Stomach smooth muscle (tissue), 2 donors: Measurements from ENCODE around the gene MAP4K2.
A peak's percentile ranks its signal among the peaks of the same experiment; 100 is the strongest.

ENCODE experiments used
- H3K27ac ChIP-seq: one replicate; pipeline ENCODE4 v1.7.0; 2013; ENCODE audit warnings: mild to moderate bottlenecking, low read length, inconsistent platforms
- H3K27me3 ChIP-seq, 2 donors: one replicate each; pipeline ENCODE4 v1.7.0; 2013; ENCODE audit warnings: low read length in 2 of 2; ENCODE audit not compliant: insufficient read depth in 2 of 2, control insufficient read depth in 1 of 2
- H3K36me3 ChIP-seq, 2 donors: one replicate each; pipeline ENCODE4 v1.7.0; 2013; ENCODE audit warnings: low read length in 2 of 2; ENCODE audit not compliant: control insufficient read depth in 2 of 2, insufficient read depth in 2 of 2
- H3K4me1 ChIP-seq: one replicate; pipeline ENCODE4 v1.7.0; 2013; ENCODE audit warnings: low read length; ENCODE audit not compliant: control insufficient read depth, insufficient read depth
- H3K4me3 ChIP-seq, 2 donors: one replicate each; pipeline ENCODE4 v1.7.0; 2013; ENCODE audit warnings: low read length in 2 of 2
- H3K9ac ChIP-seq, 2 donors: one replicate each; pipeline ENCODE4 v1.7.0; 2013; ENCODE audit warnings: low read length in 2 of 2, mild to moderate bottlenecking in 1 of 2
- H3K9me3 ChIP-seq, 2 donors: one replicate each; pipeline ENCODE4 v1.7.0; 2013; ENCODE audit warnings: low read length in 2 of 2; ENCODE audit not compliant: control insufficient read depth in 2 of 2
- donor health status: healthy.
- donor health status: Pancreatic carcinoma.

MAP4K2 gene

DNA sequence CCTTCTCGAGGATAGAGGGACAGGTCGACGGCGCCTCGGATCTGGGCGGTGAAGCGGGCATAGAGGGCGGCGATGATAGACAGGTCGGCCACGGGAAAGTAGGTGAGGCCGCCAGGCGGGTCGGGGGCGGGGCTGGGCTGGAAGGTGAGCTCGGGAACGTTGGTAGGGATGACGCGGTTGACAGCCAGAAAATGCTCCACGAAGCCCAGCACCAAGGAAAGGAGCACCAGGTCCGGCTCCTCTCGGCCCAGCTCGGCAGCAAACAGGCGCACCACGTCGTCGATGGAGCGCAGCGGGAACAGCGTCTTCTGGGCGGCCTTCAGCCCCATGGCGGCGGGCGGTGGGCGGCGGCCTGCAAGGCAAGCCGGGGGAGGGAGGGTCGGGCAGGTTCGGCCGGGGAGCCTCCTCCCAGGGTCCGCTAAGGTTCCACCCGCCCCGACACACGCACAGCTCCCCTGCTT, 6.8 kb upstream of the MAP4K2 start:
- H3K9me3 ChIP-seq = no peaks in the 10 kb centered on the region
- no peaks in the 10 kb centered on the region for H3K27me3 ChIP-seq
- peak overlapping the region; percentile 61 to 71 for H3K9ac ChIP-seq
- peak overlapping the region; percentile 24 for H3K27ac ChIP-seq
- H3K4me3 ChIP-seq = peak overlapping the region; percentile 62 to 79
- H3K4me1 ChIP-seq = peaks cover 18% of the 10 kb centered on the region
- H3K36me3 ChIP-seq = peaks cover 15 to 17% of the 10 kb centered on the region in 2 donors

DNA sequence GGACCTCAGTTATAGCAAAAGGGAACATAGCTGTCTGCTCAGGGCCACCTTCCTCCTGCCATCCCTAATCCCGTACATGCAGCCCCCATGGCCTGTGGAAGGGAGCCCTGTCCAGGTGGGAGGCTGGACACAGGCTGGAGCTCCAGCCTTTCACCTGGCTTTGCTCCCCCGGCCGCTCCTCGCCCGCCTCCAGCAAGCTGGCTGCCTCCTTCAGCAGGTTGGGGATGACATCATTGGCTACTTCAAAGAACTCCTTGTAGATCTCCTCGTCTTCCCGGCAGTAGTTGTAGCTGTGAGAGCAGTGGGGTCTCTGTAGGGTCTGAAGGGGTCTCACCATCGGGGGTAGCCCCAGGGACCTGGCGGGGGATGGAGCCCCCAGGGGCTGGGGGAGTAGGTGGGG, 2.5 kb upstream of the MAP4K2 start:
- Histone ChIP-seq H3K4me1 (peaks cover 40% of the 10 kb centered on the region), H3K27me3 (no peaks in the 10 kb centered on the region), H3K9me3 (no peaks in the 10 kb centered on the region)

DNA sequence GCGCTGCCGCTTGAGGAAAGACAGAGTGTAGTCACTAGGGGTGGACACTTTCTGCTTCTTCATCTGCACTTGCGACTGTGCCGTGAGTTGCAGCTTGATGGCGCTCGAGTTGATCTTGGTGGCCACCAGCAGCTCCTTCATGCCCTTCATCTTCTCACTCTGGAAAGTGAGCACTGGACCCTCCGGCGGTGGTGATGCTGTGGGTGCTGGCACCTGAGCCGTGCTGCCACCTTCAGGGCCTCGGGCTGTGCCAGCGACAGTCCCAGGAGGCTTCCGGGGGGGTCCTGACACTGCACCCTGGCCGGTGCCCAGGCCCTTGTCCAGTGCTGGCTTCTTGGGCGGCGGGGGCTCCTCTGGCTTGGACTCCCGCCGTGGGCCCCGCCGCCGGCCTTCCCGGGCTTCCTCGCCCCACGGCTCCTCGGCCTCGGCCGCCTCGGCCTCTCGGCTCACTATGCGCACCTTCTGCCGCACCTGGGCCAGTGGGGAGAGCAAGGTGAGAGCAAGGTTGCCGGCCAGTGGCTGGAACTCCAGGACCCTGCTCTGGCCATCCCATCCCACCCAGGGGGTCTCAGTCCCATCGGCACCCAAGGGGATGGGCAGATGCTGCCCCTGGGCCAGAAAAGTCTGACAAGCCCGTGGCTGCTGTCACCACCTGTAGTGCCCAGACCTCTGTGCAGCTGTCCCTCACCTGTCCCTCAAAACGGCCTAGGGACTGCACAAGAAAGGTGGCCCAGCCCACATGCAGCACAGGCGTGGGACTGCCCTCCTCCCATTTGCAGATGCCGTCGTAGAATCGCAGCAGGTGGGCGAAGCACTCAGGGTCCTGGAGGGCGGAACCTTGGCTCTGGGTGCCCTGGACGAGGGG, 1.6 kb upstream of the MAP4K2 start:
- no peaks in the 10 kb centered on the region for H3K27me3 ChIP-seq
- H3K9ac ChIP-seq = peak overlapping the region; percentile 77 to 80
- H3K36me3 ChIP-seq = peaks cover 17 to 20% of the 10 kb centered on the region in 2 donors
- H3K4me3 ChIP-seq = peak overlapping the region in 1 of 2 donors; percentile 73
- H3K4me1 ChIP-seq = peaks cover 33% of the 10 kb centered on the region
- H3K9me3 ChIP-seq = no peaks in the 10 kb centered on the region
- peak overlapping the region; percentile 82 for H3K27ac ChIP-seq

More for the DNA sequence above, 2.5 kb upstream of the MAP4K2 start:
- H3K4me3 ChIP-seq = no peak overlapping the region
- no peak overlapping the region for H3K27ac ChIP-seq
- peaks cover 16 to 17% of the 10 kb centered on the region in 2 donors for H3K36me3 ChIP-seq
- no peak overlapping the region for H3K9ac ChIP-seq

DNA sequence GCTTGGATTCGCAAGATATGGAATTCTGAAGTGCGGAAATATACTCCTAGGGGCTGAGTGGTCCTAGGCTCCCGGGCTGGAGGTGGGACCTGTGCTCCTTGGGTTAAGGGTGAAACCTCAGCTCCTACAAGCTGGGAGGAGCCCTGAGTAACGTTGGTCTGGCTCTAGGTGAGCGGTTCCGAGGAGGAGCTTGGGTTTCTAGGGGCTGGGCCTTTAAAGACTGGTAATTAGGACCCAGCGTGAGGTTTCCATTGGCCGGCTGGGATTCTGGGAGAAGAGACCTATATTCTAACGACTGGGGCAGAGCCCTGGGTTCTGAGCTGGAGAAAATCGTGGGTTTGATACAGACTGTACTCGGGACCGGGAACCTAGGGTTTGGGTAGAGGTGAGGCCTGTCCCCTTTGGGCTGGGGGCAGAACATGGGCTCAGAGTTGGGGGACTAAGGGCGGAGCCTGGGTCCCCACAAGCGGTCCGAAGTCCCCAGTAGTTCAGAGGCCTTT, 882 bp upstream of the MAP4K2 start:
- H3K27ac ChIP-seq = peak overlapping the region; percentile 82
- no peaks in the 10 kb centered on the region for H3K9me3 ChIP-seq
- peak overlapping the region; percentile 77 to 80 for H3K9ac ChIP-seq
- peaks cover 27% of the 10 kb centered on the region for H3K4me1 ChIP-seq
- peaks cover 17 to 24% of the 10 kb centered on the region in 2 donors for H3K36me3 ChIP-seq
- H3K27me3 ChIP-seq = no peaks in the 10 kb centered on the region
- H3K4me3 ChIP-seq = peak overlapping the region; percentile 73 to 81

DNA sequence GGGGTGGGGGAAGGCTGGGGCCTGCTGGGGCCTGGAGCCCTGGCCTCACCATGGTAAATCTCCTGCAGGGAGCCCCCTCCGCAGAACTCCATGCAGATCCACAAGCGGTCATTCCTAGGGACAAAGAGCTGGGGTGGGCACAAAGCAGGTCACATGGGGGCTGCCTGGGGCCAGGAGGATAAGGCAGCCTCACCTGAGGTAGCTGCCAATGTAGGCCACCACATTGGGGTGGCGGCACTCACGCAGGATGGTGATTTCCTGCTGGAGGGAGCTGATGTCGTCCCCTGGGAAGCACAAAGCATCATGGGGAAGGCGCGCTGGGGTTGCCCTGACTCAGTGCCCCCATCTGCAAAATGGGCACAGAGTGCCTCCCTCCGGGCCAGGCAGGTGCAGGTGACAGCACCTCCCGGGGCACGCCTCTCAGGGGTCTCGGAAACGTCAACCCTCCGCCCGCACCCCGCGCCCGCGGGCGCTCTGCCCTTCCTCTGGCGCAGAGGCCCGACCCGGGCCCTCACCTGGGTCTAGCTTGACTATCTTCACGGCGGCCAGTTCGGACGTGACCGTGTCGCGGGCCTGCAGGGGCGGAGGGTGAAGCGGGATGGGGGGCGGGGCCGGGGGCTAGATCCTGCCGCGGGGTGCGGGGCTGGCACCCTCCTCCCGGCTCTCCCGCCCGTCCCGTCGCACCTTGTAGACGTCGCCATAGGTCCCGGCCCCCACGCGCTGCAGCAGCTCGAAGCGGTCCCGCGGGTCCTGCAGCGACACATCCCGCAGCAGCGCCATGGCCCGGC, 450 bp downstream of the MAP4K2 start:
- Histone ChIP-seq H3K9me3 (no peaks in the 10 kb centered on the region), H3K4me1 (peaks cover 25% of the 10 kb centered on the region), H3K9ac (peak overlapping the region; percentile 31 to 55), H3K36me3 (peaks cover 17 to 27% of the 10 kb centered on the region in 2 donors), H3K27me3 (no peaks in the 10 kb centered on the region), H3K27ac (peak overlapping the region; percentile 58), H3K4me3 (peak overlapping the region; percentile 57 to 70)

DNA sequence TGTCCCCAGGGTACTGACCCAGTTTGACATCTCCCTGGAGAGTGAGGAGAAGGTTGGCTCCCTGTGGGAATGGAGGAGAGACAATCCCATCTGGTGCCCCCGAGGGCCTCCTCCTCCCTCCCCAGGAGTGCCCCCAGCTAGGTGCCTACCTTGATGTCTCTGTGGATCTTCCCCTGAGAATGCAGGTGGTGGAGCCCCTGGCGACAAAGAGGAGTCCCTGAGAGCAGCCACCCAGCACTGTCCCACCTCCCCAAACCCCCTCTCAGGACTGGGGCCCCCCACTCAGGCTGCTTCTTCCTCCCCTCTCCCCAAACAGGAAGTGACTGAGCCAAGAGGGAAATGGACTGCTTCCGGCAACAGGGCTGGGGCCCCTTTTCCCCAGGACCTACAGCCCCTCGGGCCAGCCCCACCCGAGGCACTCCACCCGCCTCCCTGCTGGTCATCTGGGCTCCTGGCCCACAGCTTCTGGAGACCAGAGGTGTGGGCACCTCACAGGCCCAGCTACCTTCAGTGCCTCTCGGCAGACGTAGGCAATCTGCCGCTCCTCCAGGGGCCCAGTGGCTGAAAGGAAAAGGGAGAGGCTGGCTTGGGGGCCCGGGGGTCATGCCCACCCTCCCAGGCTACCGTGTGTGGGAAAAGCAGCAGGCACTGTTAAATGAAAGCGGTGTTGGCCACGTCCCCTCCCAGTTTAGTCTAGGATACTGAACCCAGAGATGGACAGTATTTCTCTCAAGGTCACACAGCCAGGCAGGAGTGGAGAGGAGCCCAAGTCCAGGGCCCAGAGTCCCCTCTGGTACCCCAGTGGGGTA, 1.2 kb downstream of the MAP4K2 start:
- Histone ChIP-seq H3K27ac (peak overlapping the region; percentile 58), H3K4me1 (peaks cover 25% of the 10 kb centered on the region), H3K9ac (no peak overlapping the region), H3K36me3 (peaks cover 20 to 35% of the 10 kb centered on the region in 2 donors), H3K4me3 (peak overlapping the region in 1 of 2 donors; percentile 70), H3K9me3 (no peaks in the 10 kb centered on the region), H3K27me3 (no peaks in the 10 kb centered on the region)

DNA sequence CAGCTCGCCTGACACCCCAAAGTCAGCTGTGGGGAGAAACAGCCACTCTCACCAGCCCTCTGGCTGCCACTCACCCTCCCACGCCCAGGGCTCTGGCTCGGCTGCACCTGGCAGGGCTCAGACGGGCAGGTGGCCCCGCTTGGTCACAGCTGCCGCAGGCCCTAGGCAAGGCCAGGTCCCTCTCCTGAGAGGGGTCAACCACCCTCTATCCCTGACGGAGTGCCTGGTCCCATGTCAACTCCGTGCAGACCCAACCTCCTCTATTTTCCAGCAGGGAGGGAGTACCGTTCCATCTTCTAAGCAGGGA, 1.9 kb downstream of the MAP4K2 start:
- peaks cover 25% of the 10 kb centered on the region for H3K4me1 ChIP-seq
- H3K4me3 ChIP-seq = no peak overlapping the region
- H3K9ac ChIP-seq = no peak overlapping the region
- peak overlapping the region; percentile 58 for H3K27ac ChIP-seq
- H3K36me3 ChIP-seq = peaks cover 15 to 35% of the 10 kb centered on the region in 2 donors
- no peaks in the 10 kb centered on the region for H3K9me3 ChIP-seq
- no peaks in the 10 kb centered on the region for H3K27me3 ChIP-seq

DNA sequence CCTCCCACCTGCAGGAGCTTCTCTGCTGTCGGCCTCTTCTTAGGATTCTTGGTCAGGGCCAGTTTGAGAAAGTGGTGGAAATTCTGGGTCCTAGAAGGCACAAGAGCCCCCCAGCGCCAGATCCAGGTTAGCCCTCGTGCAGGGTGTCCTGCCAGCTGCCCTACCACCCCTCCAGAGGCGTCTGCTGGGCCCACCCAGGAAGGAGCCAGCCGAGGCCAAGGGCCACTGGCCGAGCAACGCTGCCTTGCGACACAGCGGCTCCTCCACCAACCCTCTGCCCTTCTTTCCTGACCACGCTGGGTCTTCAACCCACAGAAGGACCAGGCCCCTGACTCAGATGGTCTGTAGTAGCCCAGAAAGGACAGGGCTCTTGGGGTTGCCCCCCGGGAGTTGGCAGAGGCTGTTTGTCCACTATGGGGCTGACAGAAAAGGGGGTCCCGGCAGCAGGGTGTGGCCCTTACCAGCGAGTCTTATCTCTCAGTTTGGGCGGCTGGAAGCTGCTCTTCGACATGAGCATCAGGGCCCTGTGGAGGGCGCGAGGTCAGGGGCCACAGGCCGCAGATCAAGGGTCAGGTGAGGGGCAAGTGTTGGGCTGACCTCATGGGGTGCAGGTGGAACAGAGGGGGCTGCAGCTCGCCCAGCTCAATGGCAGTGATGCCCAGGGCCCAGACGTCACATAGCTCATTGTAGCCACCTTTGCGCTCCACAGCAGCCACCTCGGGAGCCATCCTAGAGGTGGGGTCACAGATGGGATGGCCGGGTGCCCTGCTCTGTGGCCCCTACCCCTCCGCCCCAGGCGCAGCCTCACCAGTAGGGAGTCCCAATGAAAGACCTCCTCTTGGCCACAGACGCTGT, 2.5 kb downstream of the MAP4K2 start:
- Histone ChIP-seq H3K4me3 (no peak overlapping the region), H3K4me1 (peaks cover 25% of the 10 kb centered on the region), H3K27ac (no peak overlapping the region), H3K36me3 (peaks cover 14 to 33% of the 10 kb centered on the region in 2 donors), H3K9ac (no peak overlapping the region), H3K9me3 (no peaks in the 10 kb centered on the region), H3K27me3 (no peaks in the 10 kb centered on the region)

DNA sequence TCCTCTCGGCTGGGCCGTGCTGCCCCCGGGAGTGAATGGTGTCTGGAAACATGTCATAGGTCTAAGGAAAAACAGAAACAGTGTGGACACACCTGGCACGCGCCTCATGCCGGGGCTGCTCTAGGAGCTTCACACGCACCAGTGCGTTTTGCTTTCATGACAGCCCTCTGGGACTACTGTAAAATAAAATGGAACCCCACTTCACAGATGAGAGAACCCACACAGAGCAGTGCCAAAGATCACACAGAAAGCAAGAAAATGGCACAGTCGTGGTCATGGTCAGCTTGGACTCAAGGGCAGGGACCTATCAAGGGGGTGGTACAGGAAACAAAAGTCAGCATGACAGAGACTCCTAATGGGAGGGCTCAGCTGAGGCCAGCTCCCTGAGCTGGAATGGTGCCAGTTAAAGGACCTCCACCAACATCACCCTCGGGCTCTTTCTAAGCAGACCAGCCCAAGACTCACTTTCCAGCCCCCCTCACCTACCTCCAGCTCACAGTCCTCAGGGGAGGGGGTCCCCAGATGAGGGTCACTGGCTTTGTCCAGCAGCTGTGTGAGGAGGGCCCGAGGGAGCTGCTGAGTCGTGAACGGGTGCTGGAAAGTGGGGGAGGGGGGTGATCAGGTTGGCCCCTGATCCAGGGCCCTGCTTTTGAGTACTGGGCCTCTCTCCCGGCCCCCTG, 3.3 kb downstream of the MAP4K2 start:
- peaks cover 9 to 26% of the 10 kb centered on the region in 2 donors for H3K36me3 ChIP-seq
- no peak overlapping the region for H3K9ac ChIP-seq
- H3K9me3 ChIP-seq = no peaks in the 10 kb centered on the region
- peaks cover 25% of the 10 kb centered on the region for H3K4me1 ChIP-seq
- H3K4me3 ChIP-seq = no peak overlapping the region
- no peak overlapping the region for H3K27ac ChIP-seq
- no peaks in the 10 kb centered on the region for H3K27me3 ChIP-seq
